ENCODE measurements around the gene TUBGCP3. TPM values are rescaled to one million over a fixed set of nuclear protein-coding genes. Genes with fewer than 3 reads are reported as not detected.

TUBGCP3 gene
- total RNA-seq, 6 experiments from 2014 or later: 16.5 to 28.5 (median 25.6) TPM

DNA sequence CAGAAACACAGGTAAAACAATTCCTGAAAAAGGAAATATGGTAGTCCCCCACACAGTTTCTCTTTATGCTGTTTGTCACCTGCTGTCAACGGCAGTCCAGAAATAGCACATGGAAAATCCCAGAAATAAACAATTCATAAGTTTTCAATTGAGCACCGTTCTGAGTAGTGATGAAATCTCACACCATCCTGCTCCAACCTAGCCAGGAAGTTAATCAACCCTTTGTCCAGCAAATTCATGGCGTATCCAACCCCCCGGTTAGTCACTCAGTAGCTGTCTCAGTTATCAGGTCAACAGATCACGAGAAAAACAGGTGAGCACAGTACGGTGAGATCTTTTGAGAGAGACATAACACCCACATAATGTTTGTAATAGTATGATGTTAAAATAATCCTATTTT, 74.2 kb downstream of the TUBGCP3 start:
- Mint-ChIP-seq H3K27me3 (ENCODE audit: insufficient read depth) (peaks cover 2% of the 10 kb centered on the region), H3K36me3 (ENCODE audit: low read depth) (peaks cover 4% of the 10 kb centered on the region), H3K27ac (no peak overlapping the region), H3K4me1 (ENCODE audit: low read depth) (peaks cover 13% of the 10 kb centered on the region), H3K4me3 (no peak overlapping the region), H3K9me3 (no peaks in the 10 kb centered on the region)
- no peak for TF ChIP-seq CTCF (IDR thresholded peaks at IDR 0.05)
- no peak for DNase-seq

DNA sequence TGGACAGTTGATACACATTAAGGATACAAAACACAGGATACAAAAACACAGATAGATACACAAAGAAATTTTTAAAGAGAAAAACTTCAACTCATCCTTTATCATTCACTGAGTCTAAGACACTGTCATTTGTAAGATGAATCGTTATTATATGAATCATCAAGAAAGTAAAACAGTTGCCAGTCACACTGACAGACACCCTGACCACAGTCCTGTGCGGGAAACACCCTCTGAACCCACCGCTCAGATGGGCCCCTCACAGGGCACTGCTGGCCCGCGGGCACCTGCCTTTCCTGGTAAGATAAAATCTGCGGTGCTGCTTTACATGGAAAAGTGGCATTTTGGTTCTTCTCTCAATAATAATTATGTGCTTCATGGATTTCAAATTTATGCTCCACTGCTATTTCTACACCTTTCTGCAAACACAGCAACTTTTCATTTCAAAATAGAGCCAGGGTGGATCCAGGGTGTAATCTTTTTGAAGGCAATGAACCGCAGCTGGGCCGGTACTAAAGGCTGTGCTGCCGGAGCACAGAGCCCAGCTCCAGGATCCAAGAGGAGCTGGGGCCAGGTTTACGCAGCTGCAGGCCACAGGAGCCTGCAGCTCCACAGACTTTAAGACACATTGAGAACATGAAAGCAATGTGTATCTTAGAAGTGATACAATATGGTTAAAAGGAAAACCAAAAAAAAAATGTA, 76.8 kb downstream of the TUBGCP3 start:
- TF ChIP-seq CTCF (IDR thresholded peaks at IDR 0.05): no peak
- H3K4me1 Mint-ChIP-seq (ENCODE audit: low read depth): peaks cover 13% of the 10 kb centered on the region

DNA sequence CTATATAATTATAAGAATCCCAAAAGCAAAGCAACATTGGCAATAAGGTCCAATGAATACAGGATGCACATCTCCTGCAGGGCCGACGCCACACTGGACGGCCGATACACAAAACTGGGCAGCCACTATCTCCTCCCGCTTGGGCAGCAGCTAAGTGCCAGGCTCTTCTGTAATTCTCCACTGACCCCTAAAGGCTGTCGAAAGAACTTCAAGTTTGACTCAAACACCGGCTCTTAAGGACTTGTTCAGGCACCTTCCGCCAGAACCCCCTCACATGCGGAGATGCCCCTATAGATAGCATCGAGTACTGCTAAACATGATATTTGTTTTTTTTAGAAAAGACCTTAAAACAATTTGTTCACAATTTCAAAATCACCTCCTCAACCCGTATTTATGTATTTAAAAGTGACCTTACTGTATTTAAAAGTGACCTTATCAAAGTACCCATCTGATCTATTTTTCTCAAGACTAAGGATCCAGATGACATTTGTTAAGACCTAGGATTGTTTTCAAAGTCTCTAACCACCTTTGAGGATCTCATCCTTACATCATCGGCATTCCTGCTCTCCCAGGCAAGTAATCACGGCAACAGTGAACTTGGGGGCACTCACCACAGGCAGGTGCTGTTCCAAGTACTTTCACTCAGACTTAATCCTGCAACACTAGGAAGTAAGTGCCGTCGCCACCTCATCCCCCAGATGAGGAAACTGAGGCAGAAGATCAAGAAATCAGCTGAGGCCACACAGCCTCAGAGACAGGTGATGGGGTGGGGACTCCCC, 77.8 kb downstream of the TUBGCP3 start:
- H3K4me1 Mint-ChIP-seq (ENCODE audit: low read depth): peaks cover 13% of the 10 kb centered on the region
- peaks cover 21% of the 10 kb centered on the region for H3K36me3 Mint-ChIP-seq (ENCODE audit: low read depth)
- peaks cover 1% of the 10 kb centered on the region for H3K27me3 Mint-ChIP-seq (ENCODE audit: insufficient read depth)
- H3K4me3 Mint-ChIP-seq: no peak overlapping the region
- DNase-seq: peak; percentile 52
- TF ChIP-seq CTCF (IDR thresholded peaks at IDR 0.05): peak; percentile 69
- H3K27ac Mint-ChIP-seq: no peak overlapping the region
- H3K9me3 Mint-ChIP-seq: no peaks in the 10 kb centered on the region

More for the DNA sequence above, 76.8 kb downstream of the TUBGCP3 start:
- H3K36me3 Mint-ChIP-seq (ENCODE audit: low read depth): peaks cover 11% of the 10 kb centered on the region
- peaks cover 2% of the 10 kb centered on the region for H3K27me3 Mint-ChIP-seq (ENCODE audit: insufficient read depth)
- peak overlapping the region; percentile 40; the same call in 1 of the 2 replicates for H3K27ac Mint-ChIP-seq
- no peaks in the 10 kb centered on the region for H3K9me3 Mint-ChIP-seq
- no peak for DNase-seq
- no peak overlapping the region for H3K4me3 Mint-ChIP-seq

DNA sequence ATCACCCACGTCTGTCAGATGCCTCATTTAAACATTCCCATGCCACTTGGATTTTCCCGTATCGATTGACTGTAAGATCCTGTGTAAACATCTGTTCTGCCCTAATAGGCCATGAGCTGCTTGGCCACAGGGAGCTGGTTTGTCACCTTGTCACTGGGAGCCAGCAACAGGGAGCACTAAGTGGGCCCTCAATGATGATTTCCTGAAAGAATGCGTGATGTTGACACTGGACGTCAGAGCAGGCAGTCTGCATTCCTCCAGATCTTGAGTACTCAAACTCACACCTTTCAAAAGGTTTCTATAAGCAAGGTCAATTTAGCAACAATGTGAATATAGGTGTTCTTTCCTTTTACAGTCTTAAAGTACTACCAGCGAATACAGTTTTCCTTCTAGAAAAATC, 78.8 kb downstream of the TUBGCP3 start:
- no peak overlapping the region for H3K27ac Mint-ChIP-seq
- no peaks in the 10 kb centered on the region for H3K9me3 Mint-ChIP-seq
- H3K36me3 Mint-ChIP-seq (ENCODE audit: low read depth): peaks cover 29% of the 10 kb centered on the region
- H3K4me3 Mint-ChIP-seq: no peak overlapping the region
- peaks cover 13% of the 10 kb centered on the region for H3K4me1 Mint-ChIP-seq (ENCODE audit: low read depth)
- no peaks in the 10 kb centered on the region; the same call in 1 of the 2 replicates for H3K27me3 Mint-ChIP-seq (ENCODE audit: insufficient read depth)
- TF ChIP-seq CTCF (IDR thresholded peaks at IDR 0.05): no peak
- DNase-seq: no peak

GRCh38 chr13:112506046-112506445, 81.9 kb downstream of the TUBGCP3 start:
- H3K4me1 Mint-ChIP-seq (ENCODE audit: low read depth): peaks cover 9% of the 10 kb centered on the region
- H3K27ac Mint-ChIP-seq: no peak overlapping the region
- H3K27me3 Mint-ChIP-seq (ENCODE audit: insufficient read depth): no peaks in the 10 kb centered on the region; the same call in 1 of the 2 replicates
- no peak overlapping the region for H3K4me3 Mint-ChIP-seq
- peaks cover 34% of the 10 kb centered on the region for H3K36me3 Mint-ChIP-seq (ENCODE audit: low read depth)
- no peaks in the 10 kb centered on the region for H3K9me3 Mint-ChIP-seq
- DNase-seq: no peak
- no peak for TF ChIP-seq CTCF (IDR thresholded peaks at IDR 0.05)
